T-cell (primary cell): Measurements from ENCODE around the gene TRAPPC2. TPM values are rescaled to one million over a fixed set of nuclear protein-coding genes. Genes with fewer than 3 reads are reported as not detected.

Experiments
- ATAC-seq, 4 experiments: fragments of 200-7000 bp in 3 of 4; fragments of 150-1000 bp in 1 of 4; cut with Tn5 transposase; replicated peaks in 1 of 4; 1 replicate in 3 of 4; 2 replicates in 1 of 4; pipeline ENCODE4 v1.10.0; 2021; ENCODE audit warnings: moderate library complexity in 3 of 4, mild to moderate bottlenecking in 2 of 4, moderate number of reproducible peaks in 1 of 4
- CTCF ChIA-PET, 2 donors: fragments of 300-600 bp; sonication (Branson Sonifier 250); formaldehyde crosslinking; loops; one replicate each; lab custom pipeline; 2022; ENCODE audit warnings: antibody characterized with exemption in 2 of 2; lab: Charles Lee
- POLR2A ChIA-PET, 2 donors: fragments of 300-600 bp; sonication (Branson Sonifier 250); formaldehyde crosslinking; loops; one replicate each; lab custom pipeline; 2022; ENCODE audit warnings: antibody characterized with exemption in 2 of 2; lab: Charles Lee
- DNase-seq, 35 experiments: peaks; one replicate each; pipeline versions ENCODE4 v3.0.0 to v3.0.0-alpha.2; 2013 to 2023
- H3K27ac ChIP-seq: one replicate; pipeline ENCODE4 v1.5.1; 2013; ENCODE audit warnings: low read length
- H3K27me3 ChIP-seq, 2 experiments: replicated peaks in 1 of 2; 1 replicate in 1 of 2; 2 replicates in 1 of 2; pipeline versions ENCODE4 v1.6.1 to v1.7.0; 2013; ENCODE audit warnings: low read length in 1 of 2, mixed read lengths in 1 of 2; ENCODE audit not compliant: control insufficient read depth in 2 of 2, insufficient read depth in 2 of 2; ENCODE audit errors: extremely low read depth in 1 of 2
- H3K36me3 ChIP-seq, 2 donors: 1 replicate in 1 of 2; 2 replicates in 1 of 2; pipeline versions ENCODE4 v1.6.1 to v1.7.0; 2013; ENCODE audit warnings: low read length in 1 of 2; ENCODE audit not compliant: control insufficient read depth in 2 of 2, insufficient read depth in 1 of 2; ENCODE audit errors: extremely low read depth in 1 of 2
- H3K4me1 ChIP-seq, 2 experiments: 1 replicate in 1 of 2; 2 replicates in 1 of 2; pipeline versions ENCODE4 v1.6.1 to v1.7.0; 2013; ENCODE audit warnings: low read length in 2 of 2, mixed read lengths in 1 of 2; ENCODE audit not compliant: insufficient read depth in 2 of 2, control insufficient read depth in 1 of 2; ENCODE audit errors: extremely low read depth in 1 of 2
- H3K4me3 ChIP-seq, 2 donors: 1 replicate in 1 of 2; 2 replicates in 1 of 2; pipeline versions ENCODE4 v1.5.1 to v1.7.0; 2013; ENCODE audit warnings: mild to moderate bottlenecking in 2 of 2, low read length in 1 of 2, moderate library complexity in 1 of 2; ENCODE audit not compliant: control insufficient read depth in 1 of 2; ENCODE audit errors: extremely low read depth in 1 of 2
- H3K9me3 ChIP-seq: 2 replicates; pipeline ENCODE4 v1.7.0; 2013
- H3K27ac Mint-ChIP-seq, 2 donors: one replicate each; pipeline ENCODE4 v1.8.0; 2020 to 2021; ENCODE audit warnings: mild to moderate bottlenecking in 2 of 2, mixed read lengths in 2 of 2
- H3K27me3 Mint-ChIP-seq, 2 donors: one replicate each; pipeline ENCODE4 v1.8.0; 2021 to 2022; ENCODE audit warnings: mixed read lengths in 2 of 2
- H3K36me3 Mint-ChIP-seq: one replicate; pipeline ENCODE4 v1.8.0; 2021; ENCODE audit warnings: mixed read lengths
- H3K4me1 Mint-ChIP-seq, 3 donors: one replicate each; pipeline ENCODE4 v1.8.0; 2020 to 2022; ENCODE audit warnings: mixed read lengths in 3 of 3, mild to moderate bottlenecking in 1 of 3
- H3K4me3 Mint-ChIP-seq, 3 donors: one replicate each; pipeline ENCODE4 v1.8.0; 2020 to 2022; ENCODE audit warnings: mild to moderate bottlenecking in 3 of 3, mixed read lengths in 3 of 3, moderate library complexity in 3 of 3
- H3K9me3 Mint-ChIP-seq, 3 donors: one replicate each; pipeline ENCODE4 v1.8.0; 2020 to 2022; ENCODE audit warnings: mixed read lengths in 3 of 3
- WGBS: methylation state at CpG from one replicate; pipeline ENCODE4 v1.1.5; 2013; ENCODE audit warnings: missing lambda C conversion rate; ENCODE audit not compliant: insufficient coverage; 5-methylcytosine and 5-hydroxymethylcytosine counted together
- total RNA-seq, 35 experiments: library from RNA in 6 of 35; stranded (reverse) in 6 of 35; fragments of 120-200 nt in 1 of 35; gene quantifications; one replicate each; pipeline versions ENCODE4 v1.2.1 to v1.2.4 and lab custom pipeline; 2013 to 2026

The TRAPPC2 gene
- total RNA-seq (10 to 100 TPM; 24.8 to 32.9 (median 29.7) TPM), total RNA-seq (lab: John Stamatoyannopoulos, UW) (16.9 to 66.8 (median 33.3) reads per million in 29 experiments)
- 47.1 TPM for total RNA-seq (2013)

DNA sequence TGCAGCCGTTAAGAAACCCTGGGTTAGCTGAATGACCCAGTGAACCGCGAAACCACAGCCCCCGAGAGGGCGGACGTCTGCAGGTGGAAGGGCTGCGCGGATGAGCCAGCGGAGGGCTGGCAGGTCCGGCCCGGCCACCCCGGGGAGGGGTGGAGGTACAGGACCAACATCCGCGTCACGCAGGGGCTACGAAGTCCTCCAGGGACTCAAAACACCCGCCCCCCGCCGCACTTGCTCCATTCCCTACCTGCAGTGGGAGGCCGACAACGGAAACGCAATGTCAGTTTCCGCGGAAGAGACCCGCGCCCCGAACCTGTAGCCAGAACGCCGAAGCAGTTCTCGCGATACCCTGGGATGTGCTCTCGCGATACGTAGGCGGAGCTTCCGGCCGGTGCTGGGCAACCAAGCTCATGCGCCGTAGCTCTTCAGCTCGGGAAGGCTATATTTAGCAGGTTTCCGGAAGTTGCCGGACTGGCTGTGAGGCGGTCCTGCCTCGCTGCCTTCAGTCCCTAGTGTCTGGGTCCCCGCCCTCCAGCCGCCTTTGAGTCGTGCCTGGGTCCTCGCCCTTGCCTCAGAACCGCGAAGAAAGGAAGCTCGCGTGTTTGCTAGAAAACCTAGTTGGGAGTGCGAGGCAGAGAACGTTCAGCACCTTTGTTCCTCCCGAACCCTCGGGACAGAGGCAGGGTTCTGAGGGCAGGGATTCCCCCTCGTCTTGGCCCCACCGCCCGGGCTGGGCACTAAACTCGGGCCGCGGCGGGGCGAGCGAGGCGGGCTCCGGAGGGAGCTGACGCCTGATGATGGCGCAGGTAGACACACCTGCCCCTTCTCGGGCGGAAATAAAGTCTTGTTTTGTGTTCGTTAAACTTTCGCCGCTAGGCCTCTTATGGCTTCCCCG lies at the start of gene TRAPPC2, which contains the start of gene OFD1:
Gene TRAPPC2 (minus strand): TSS at position 343 of the 895 bp plus-strand sequence. CDS start 14,657 bp downstream, outside the sequence.
Gene OFD1 (plus strand): TSS at position 471 of the 895 bp plus-strand sequence. CDS start 324 bp downstream, at position 795.
- Mint-ChIP-seq H3K27ac (peak within 1 kb of the TSS; percentile 91 to 98), H3K4me3 (peak within 1 kb of the TSS; percentile 83 to 94 (median 89)), H3K4me1 (peaks cover 47 to 67% (median 66%) of the 10 kb centered on the region in 3 donors), H3K27me3 (peaks cover 0 to 7% of the 10 kb centered on the region in 2 donors), H3K36me3 (peaks cover 24% of the 10 kb centered on the region), H3K9me3 (no peaks in the 10 kb centered on the region)
- H3K4me3 ChIP-seq = peak within 1 kb of the TSS; percentile 83 to 92
- peak within 1 kb of the TSS; percentile 98 for H3K27ac ChIP-seq
- peak; percentile 91 to 93 (median 93) for ATAC-seq
- peak; percentile 78 to 94 (median 86) for DNase-seq
- ChIA-PET CTCF (interaction anchor here (0.5 to 2.0 kb wide), 11 partner anchors 9 to 46 kb away, joined by 3 to 10 read pairs (median 3); partner anchors contain the start of gene RAB9A (in 1 of the 2)), POLR2A (interaction anchor here (0.7 to 3.0 kb wide), 9 partner anchors 8 to 81 kb away, joined by 3 to 14 read pairs (median 5); no protein-coding TSS in a partner anchor)
- H3K9me3 ChIP-seq = no peaks in the 10 kb centered on the region
- H3K4me1 ChIP-seq = peaks cover 12 to 15% of the 10 kb centered on the region in 2 experiments
- under 1% methylated on average over 37 of the region's 75 CpGs for WGBS
- no peaks in the 10 kb centered on the region for H3K27me3 ChIP-seq
- H3K36me3 ChIP-seq = peaks cover 0 to 11% of the 10 kb centered on the region in 2 donors

DNA sequence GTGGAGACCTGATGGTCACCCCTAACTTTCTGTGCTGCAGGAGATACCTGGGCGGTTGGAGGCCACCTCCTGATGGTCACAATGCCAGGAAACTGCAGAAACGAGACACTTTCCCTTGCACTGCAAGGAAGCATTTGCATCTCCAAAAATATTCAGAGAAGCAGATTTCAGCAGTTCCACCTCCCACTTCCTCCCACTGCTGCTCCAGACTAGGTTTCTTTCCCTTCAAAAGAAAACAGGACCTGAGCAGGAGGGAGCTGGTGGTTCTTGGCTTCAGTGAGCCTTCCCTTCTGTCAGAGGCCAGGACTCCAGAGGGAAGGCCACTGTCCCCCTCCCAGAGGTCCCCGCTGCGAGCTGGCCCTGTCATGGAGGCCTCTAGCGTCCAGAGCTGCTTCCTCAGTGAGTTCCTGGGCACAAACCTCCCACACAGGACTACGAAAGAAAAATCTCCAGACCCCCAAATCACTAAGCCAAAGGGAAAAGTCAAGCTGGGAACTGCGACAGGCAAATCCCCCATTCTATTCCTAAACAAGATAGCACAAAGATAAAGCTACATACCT lies 46.5 kb upstream of the TRAPPC2 start:
- H3K4me3 ChIP-seq = no peak overlapping the region
- H3K4me3 Mint-ChIP-seq = no peak overlapping the region
- H3K36me3 Mint-ChIP-seq = peaks cover under 1% of the 10 kb centered on the region
- ATAC-seq (no peak), DNase-seq (no peak)
- H3K36me3 ChIP-seq = peaks cover 0 to 3% of the 10 kb centered on the region in 2 donors
- ChIA-PET POLR2A (no interaction called here), CTCF (no interaction called here)
- peaks cover 0 to 4% of the 10 kb centered on the region in 2 donors for H3K27me3 Mint-ChIP-seq
- no peak overlapping the region for H3K27ac Mint-ChIP-seq
- H3K4me1 ChIP-seq = no peaks in the 10 kb centered on the region
- no peaks in the 10 kb centered on the region for H3K9me3 ChIP-seq
- no peak overlapping the region for H3K27ac ChIP-seq
- H3K4me1 Mint-ChIP-seq = no peaks in the 10 kb centered on the region
- 92% methylated on average over 2 of the region's 7 CpGs for WGBS
- no peaks in the 10 kb centered on the region for H3K27me3 ChIP-seq
- no peaks in the 10 kb centered on the region for H3K9me3 Mint-ChIP-seq

DNA sequence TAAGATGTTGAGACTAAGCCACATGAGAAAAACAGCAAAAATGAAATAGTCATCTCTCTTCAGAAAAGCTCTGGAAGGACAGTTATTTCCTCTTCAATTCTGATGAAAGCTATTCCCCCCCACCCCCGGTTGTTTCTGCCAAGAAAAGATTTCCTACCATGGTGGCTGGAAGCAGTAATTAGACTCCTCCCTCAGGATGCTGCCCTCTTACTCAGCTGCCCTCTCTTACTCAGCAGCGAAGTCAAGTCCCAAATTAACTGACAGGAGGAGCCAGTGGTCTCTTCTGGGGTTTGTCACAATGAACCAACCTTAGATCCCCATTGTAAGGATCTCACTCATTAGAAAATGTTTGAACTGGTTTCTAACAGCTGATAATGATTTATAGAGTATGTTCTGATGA lies 44.5 kb upstream of the TRAPPC2 start:
- no peak overlapping the region for H3K27ac ChIP-seq
- ChIA-PET POLR2A (interaction anchor here in 1 of 2 donors (0.7 kb wide), 1 partner anchor 9 kb away, joined by 3 read pairs; no protein-coding TSS in a partner anchor), CTCF (interaction anchor here in 1 of 2 donors (0.6 to 1.4 kb wide), 2 partner anchors 29 to 1690 kb away, joined by 3 to 4 read pairs; no protein-coding TSS in a partner anchor)
- Mint-ChIP-seq H3K9me3 (no peaks in the 10 kb centered on the region), H3K4me3 (no peak overlapping the region), H3K36me3 (peaks cover 14% of the 10 kb centered on the region), H3K4me1 (no peaks in the 10 kb centered on the region), H3K27me3 (peaks cover 0 to 10% of the 10 kb centered on the region in 2 donors), H3K27ac (peak overlapping the region; percentile 39 to 68)
- no peaks in the 10 kb centered on the region for H3K4me1 ChIP-seq
- no peaks in the 10 kb centered on the region for H3K27me3 ChIP-seq
- DNase-seq = no peak
- no CpG with 5 or more reads among the region's 2 CpGs for WGBS
- peaks cover 0 to 6% of the 10 kb centered on the region in 2 donors for H3K36me3 ChIP-seq
- no peaks in the 10 kb centered on the region for H3K9me3 ChIP-seq
- ATAC-seq = no peak
- H3K4me3 ChIP-seq = no peak overlapping the region

DNA sequence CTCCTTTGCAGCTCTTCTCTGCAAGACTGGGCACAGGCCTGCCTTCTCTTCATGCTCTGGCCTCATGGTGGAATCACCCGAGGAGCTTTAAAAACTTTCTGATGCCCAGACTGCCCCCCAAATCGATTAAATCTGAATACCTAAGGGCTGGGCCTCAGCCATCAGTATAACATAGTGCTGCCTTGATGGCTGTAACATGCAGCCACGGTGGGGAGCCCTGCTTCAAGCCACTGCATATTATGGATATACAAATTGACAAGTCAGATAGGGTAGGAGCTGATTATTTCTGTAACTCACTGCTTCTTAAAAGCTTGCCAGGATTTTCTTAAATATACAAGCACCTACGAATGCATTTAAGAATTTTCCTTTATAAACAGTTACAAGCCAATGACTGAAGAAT lies 42.0 kb upstream of the TRAPPC2 start:
- Histone ChIP-seq H3K4me3 (no peak overlapping the region), H3K9me3 (no peaks in the 10 kb centered on the region), H3K27me3 (no peaks in the 10 kb centered on the region), H3K27ac (no peak overlapping the region), H3K36me3 (peaks cover 0 to 15% of the 10 kb centered on the region in 2 donors), H3K4me1 (no peaks in the 10 kb centered on the region)
- DNase-seq = no peak
- H3K9me3 Mint-ChIP-seq = no peaks in the 10 kb centered on the region
- ChIA-PET CTCF (no interaction called here), POLR2A (interaction anchor here (0.5 to 0.6 kb wide), 2 partner anchors 841 to 1953 kb away, joined by 3 to 6 read pairs; no protein-coding TSS in a partner anchor)
- H3K36me3 Mint-ChIP-seq = peaks cover 24% of the 10 kb centered on the region
- no peaks in the 10 kb centered on the region for H3K4me1 Mint-ChIP-seq
- peaks cover 0 to 6% of the 10 kb centered on the region in 2 donors for H3K27me3 Mint-ChIP-seq
- no peak overlapping the region for H3K4me3 Mint-ChIP-seq
- no peak for ATAC-seq
- no CpG with 5 or more reads among the region's 4 CpGs for WGBS
- peak overlapping the region in 1 of 2 donors; percentile 52 for H3K27ac Mint-ChIP-seq

DNA sequence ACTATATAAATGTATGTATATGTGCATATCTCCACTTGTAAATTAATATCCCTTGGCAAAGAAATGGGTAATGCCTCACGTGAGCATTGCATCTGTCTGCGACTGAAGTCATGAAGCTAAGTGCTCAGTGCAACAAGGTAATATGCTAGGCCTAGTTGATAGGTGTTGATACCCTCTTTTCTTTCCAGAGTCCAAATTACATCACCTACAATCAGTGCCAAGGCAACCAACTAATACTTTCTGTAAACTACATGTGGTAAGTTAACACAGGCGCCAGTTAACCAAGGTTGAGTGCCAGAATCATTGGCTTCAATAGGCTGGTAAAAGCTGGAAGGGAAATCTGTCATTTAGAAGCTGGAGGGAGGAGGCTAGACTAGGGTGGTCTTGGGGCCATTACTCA lies 41.4 kb upstream of the TRAPPC2 start:
- H3K27ac ChIP-seq = no peak overlapping the region
- H3K9me3 ChIP-seq = no peaks in the 10 kb centered on the region
- peaks cover 0 to 16% of the 10 kb centered on the region in 2 donors for H3K36me3 ChIP-seq
- no peaks in the 10 kb centered on the region for H3K27me3 ChIP-seq
- H3K36me3 Mint-ChIP-seq = peaks cover 25% of the 10 kb centered on the region
- H3K4me3 Mint-ChIP-seq = no peak overlapping the region
- ChIA-PET POLR2A (interaction anchor here (0.5 to 0.6 kb wide), 2 partner anchors 841 to 1953 kb away, joined by 3 to 6 read pairs; no protein-coding TSS in a partner anchor), CTCF (no interaction called here)
- no peaks in the 10 kb centered on the region for H3K9me3 Mint-ChIP-seq
- ATAC-seq = no peak
- no peak overlapping the region for H3K4me3 ChIP-seq
- no peaks in the 10 kb centered on the region for H3K4me1 Mint-ChIP-seq
- no peak overlapping the region for H3K27ac Mint-ChIP-seq
- no CpG with 5 or more reads among the region's 3 CpGs for WGBS
- H3K4me1 ChIP-seq = no peaks in the 10 kb centered on the region
- DNase-seq = no peak
- H3K27me3 Mint-ChIP-seq = peaks cover 0 to 6% of the 10 kb centered on the region in 2 donors

DNA sequence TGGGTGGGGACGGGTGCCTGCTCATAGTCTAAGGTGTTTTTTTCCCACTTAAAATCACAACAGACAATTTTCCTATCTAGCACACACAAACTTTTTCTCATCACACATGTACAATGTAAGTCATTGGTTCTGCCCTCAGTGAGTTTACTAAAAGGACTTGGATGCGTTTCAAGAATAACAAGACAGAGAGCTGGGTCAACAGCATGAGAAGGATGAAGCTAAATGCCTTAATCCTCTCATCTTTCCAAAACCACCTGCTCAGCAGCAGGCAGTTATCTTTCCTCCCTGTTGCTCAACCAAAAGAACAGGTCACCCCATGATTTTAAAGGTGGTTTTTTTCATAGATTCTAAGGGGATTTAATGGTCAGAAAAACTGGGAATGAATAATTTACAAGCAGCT lies 40.3 kb upstream of the TRAPPC2 start:
- H3K9me3 ChIP-seq = no peaks in the 10 kb centered on the region
- CTCF ChIA-PET = interaction anchor here in 1 of 2 donors (0.6 kb wide), 1 partner anchor 40 kb away, joined by 4 read pairs; the partner anchor contains the start of genes OFD1 and TRAPPC2
- WGBS = no CpG with 5 or more reads among the region's 2 CpGs
- H3K27me3 ChIP-seq = no peaks in the 10 kb centered on the region
- H3K27ac ChIP-seq = no peak overlapping the region
- Mint-ChIP-seq H3K27ac (no peak overlapping the region), H3K4me1 (peaks cover 3 to 5% (median 4%) of the 10 kb centered on the region in 3 donors), H3K4me3 (no peak overlapping the region), H3K9me3 (no peaks in the 10 kb centered on the region), H3K36me3 (peaks cover 30% of the 10 kb centered on the region), H3K27me3 (peaks cover 0 to 6% of the 10 kb centered on the region in 2 donors)
- POLR2A ChIA-PET = no interaction called here
- H3K4me1 ChIP-seq = no peaks in the 10 kb centered on the region
- no peak overlapping the region for H3K4me3 ChIP-seq
- ATAC-seq (no peak), DNase-seq (no peak)
- H3K36me3 ChIP-seq = peaks cover 3 to 25% of the 10 kb centered on the region in 2 donors
